Esophagus squamous epithelium (tissue), 4 donors: ENCODE data around the gene NAGLU.

Experiments
- POLR2A ChIP-seq, 4 donors: fragments of 450-650 bp; IDR thresholded peaks; one replicate each; pipeline ENCODE4 v1.6.1; 2017; ENCODE audit warnings: antibody characterized with exemption in 4 of 4, mild to moderate bottlenecking in 4 of 4, moderate library complexity in 3 of 4
- TF ChIP-seq, protein P1 (sequence below), 6 experiments: fragments of 450-650 bp in 4 of 6; fragments of 200-600 bp in 2 of 6; sonication (generic) in 2 of 6; IDR thresholded peaks; one replicate each; pipeline ENCODE4 v1.5.1; 2016 to 2019; ENCODE audit warnings: antibody characterized with exemption in 6 of 6, mild to moderate bottlenecking in 4 of 6, moderate library complexity in 4 of 6

- TF ChIP-seq, protein P1, sequence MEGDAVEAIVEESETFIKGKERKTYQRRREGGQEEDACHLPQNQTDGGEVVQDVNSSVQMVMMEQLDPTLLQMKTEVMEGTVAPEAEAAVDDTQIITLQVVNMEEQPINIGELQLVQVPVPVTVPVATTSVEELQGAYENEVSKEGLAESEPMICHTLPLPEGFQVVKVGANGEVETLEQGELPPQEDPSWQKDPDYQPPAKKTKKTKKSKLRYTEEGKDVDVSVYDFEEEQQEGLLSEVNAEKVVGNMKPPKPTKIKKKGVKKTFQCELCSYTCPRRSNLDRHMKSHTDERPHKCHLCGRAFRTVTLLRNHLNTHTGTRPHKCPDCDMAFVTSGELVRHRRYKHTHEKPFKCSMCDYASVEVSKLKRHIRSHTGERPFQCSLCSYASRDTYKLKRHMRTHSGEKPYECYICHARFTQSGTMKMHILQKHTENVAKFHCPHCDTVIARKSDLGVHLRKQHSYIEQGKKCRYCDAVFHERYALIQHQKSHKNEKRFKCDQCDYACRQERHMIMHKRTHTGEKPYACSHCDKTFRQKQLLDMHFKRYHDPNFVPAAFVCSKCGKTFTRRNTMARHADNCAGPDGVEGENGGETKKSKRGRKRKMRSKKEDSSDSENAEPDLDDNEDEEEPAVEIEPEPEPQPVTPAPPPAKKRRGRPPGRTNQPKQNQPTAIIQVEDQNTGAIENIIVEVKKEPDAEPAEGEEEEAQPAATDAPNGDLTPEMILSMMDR (IDR thresholded peaks at IDR 0.05): no peak
- TF ChIP-seq POLR2A (IDR thresholded peaks at IDR 0.05): no peak
Measured at GRCh38 chr17:42519546-42520491, 16.2 kb upstream of the NAGLU start.
